Inferior parietal cortex (tissue), 1 donor: ENCODE data around the gene GK.
"Not testable (repeated sequence)": the region's sequence is repeated elsewhere in the genome, so short reads cannot be mapped to it uniquely, and the experiment has no call there.

Experiments used
- DNase-seq: peaks from one replicate; pipeline ENCODE4 v3.0.0-alpha.2; 2016; ENCODE audit errors: extremely low spot score

GK gene

DNA sequence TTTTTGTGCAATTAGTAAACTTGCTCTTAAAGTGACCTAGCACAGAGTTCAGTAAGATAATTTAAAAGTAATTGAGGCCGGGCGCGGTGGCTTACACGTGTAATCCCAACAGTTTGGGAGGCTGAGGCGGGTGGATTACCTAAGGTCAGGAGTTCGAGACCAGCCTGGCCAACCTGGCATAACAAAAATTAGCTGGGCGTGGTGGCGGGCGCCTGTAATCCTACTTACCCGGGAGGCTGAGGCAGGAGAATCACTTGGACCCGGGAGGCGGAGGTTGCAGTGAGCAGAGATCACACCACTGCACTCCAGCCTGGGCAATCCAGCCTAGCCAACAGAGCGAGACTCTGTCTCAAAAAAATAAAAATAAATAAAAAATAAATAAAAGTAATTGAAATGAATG, 1.2 kb downstream of the GK start:
- not testable (repeated sequence) for DNase-seq

DNA sequence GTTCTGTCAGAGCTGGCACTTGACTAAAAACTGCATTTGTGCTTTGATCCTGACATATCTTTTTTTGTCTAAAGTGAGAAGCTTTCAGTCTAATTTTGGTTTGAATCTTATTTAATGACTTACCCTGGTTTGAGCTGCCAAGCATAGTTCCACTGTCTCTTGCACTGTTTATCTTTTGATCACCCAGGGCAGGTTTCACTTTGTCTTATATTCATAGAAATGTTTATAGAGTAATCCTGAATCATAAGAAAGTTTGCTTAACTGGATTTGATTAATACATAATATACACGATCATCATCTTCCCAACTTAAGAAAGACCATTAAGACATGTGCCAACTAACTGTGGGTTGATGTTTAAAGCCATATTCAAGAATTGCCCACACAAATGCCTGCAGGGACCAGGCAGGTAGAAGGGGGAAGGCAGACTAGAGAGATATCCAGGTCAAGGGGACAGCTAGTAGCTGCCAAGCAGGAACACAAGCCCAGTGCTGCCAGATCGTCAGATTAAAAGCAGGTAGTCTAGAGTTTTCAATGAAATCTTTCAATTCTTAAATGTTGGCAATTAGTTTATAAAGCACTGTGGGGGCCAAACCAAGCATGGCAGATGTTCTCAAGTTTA, 1.9 kb downstream of the GK start:
- DNase-seq: no peak

DNA sequence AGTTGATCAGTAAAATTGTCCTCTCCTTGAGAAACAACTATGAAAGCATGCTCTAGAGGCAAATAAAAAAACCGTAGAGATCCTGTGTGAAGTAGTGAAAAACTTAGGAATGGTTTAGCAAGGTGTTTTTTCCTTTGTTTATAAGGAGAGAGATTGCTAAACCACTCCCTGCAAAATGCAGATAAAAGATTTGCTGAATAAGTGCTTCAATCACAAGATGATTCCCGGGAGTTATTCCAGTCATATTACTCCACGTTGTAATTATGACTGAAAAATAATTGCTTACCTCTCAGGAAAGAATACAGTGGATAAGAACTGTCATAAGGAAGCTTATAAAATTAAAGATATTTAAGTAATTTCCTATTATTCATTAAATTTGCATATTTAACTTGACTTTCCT, 2.8 kb downstream of the GK start:
- DNase-seq: no peak

DNA sequence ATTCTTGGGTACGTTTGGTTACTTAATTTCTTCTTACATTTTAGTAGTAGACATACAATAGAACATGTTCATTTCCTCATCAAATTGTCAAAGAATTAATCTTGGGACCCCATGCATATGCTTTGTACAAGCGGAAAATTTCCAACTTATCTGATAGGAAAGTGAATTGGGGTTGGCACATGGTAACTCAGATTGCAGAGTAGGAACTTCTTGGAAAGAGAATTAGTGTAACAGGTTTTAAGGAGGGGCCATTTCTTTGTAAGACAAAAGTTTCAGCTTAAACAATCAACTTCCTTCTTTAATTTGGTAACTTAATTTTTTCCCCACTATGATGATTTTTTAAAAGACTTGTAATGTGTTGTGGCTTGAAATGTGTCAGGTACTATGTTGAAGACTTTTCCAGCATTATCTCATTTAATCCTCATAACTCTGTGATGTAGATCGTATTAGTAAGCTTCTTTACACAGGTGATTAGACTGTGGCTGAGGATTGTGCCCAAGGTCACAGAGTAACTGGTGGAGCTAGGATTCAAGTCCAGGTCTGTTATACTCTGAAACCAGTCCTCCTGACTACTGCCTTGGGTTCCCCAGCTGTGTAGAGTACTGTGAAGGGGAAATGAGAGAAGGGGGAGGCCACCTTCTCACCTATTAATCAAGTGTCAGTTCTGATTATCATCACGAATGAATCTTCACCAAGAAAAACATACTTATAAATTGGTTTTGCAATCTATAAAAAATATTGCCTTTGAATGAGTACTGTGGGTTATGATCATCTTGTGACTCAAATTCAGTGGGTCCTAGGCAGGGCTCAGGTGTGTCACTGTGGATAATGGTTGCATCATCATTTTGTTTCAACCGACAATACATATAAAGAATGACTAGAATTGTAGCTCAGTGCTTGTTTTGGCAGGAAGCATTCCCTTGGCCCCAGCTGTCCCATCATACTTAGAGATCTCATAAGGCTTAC, 4.3 kb downstream of the GK start:
- no peak for DNase-seq

DNA sequence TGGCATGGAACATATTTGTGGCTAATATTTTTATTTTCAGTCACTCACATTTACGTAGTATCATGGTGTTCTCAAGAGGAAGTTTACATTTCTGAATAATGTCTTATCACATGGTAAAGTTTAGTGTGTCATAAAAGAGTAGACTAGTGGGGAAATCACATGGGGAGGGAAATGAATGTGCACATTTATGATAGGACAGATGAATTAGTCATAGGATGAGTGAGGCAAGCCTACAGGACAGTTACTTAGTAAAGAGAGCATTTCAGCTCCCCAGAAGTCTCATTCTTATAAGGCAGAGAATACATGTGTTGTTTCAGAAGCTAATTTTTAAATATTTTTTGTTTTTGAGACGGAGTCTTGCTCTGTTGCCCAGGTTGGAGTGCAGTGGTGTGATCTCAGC, 6.2 kb downstream of the GK start:
- DNase-seq: no peak

DNA sequence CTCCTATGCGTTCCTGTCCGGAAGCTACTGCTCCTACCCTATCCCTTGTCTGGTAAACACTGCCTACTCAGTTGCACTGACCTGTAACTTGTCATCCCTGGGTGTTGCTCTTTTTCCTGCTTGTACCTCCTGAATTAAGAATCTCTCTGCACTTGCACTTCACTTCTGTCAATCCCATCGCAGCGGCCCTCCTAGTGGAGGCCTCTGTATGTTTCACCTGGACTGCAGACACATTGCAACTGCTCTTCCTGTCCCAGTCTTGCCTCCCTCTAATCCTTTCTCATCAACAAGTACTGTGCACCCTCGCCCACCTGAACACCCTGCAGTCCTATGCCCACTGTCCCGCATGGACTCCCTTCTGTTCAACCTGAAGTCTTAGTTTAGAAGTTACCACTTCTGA, 8.0 kb downstream of the GK start:
- DNase-seq: no peak

DNA sequence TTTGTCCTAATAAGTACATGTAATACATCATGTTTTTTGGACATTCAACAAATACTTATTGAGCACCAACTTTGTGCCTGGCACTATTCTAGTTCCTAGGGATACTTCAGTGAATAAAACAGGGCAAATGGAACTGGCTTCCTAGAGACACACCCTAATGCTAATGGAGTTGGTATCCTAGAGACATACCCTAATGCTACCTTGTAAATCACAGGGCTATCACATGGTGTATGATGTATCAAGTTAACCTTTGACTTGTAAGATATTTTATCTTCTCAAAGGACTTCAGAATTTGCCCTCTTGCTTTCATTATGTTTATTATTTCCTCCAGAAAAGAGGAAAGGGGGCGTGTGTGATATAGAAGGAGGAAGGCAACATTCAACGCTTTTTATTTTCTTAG, 10.1 kb downstream of the GK start:
- no peak for DNase-seq

DNA sequence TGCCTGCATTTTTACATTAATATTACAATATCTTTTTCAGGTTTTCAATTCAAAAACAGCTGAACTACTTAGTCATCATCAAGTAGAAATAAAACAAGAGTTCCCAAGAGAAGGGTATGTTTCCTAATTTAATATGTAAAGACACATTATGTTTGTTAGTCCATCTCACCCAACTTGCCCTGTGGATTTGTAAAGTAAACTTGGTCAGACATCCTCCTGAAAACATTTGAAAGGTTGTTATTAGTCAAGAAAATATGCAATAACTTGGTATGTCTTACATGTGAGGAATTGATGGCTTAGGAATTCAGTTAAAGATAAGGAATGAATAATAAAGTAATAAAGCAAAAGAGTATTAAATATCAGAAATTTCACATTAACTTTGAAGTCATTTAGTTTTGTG, 12.2 kb downstream of the GK start:
- DNase-seq: no peak

DNA sequence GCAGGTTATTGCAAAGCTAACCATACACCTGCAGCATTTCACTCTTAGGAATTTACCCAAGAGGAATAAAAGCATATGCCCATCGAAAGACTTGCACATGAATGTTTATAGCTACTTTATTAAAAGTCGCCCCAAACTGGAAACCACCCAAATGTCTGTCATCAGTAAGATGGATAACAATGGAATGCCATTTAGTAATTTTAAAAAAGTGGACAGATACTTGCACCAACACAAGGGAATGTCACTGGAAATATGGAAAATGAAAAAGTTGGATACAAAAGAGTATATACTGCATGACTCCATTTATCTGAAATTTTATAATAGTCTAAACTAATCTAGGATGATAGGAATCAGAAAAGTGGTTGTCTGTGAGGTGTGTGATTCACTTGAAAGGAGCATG, 12.9 kb downstream of the GK start:
- DNase-seq: no peak

DNA sequence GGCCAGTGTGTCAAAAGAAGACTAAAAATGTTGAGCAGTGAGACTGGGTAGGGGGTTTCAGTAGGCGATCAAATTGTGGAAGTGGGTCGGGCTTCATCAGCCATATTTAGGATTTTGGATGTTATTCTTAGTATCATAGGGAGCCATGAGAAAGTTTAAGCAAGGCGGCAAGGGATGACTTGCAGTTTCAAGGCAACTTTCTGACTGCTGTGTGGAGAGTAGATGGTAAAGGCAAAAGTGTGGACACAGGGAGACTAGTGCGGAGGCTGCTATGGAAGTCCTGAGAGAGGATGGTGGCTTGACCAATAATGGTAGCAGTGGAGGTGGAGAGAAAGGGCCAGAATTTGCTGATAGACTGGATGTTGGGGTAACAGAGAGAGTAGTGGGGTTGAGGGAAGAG, 15.4 kb downstream of the GK start:
- no peak for DNase-seq

DNA sequence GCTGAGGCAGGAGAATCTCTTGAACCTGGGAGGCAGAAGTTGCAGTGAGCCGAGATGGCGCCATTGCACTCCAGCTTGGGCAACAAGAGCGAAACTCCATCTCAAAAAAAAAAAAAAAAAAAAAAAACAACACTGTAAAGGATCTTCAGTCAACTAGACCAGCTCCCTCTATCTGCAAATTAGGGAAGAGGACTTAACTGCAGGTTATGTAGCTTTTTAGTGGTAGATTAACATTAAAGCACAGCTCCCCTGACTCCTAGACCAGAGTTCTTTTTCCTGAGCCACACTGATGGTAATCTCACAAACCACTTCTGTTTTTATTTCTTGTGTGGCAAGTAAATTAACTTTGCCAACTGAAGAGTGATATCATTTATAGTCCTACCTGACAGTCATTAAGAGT, 18.0 kb downstream of the GK start:
- DNase-seq: not testable (repeated sequence)

DNA sequence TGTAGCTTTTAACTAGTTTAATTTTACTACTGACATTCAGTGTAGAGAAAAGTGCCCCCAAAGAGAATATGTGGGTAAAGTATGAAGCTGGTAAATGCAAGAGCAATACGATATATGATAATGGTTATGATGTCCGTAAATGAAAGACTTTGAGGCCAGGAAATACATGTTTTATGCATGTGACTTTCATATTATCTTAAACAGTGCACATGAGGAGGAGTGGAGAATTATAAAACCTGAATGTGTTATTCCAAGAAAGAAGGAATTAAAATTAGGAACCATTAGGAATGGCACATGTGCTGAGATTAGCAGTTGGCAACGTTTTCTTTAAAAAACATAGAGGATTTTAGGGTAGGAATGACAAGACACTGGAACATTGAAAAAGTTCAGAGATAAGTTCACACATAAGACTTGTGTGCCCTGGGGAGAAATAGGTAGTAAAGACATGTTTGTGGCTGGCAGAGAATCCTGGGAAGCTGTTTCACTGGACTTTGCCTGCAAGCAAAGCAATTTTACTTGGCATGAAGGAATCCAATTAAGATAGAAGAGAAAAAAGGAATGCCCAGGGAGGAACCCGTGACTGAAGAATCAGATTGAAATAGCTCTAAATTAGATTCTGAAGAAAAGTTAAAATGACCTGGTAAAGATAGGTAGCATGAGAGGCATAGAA, 20.0 kb downstream of the GK start:
- no peak for DNase-seq

DNA sequence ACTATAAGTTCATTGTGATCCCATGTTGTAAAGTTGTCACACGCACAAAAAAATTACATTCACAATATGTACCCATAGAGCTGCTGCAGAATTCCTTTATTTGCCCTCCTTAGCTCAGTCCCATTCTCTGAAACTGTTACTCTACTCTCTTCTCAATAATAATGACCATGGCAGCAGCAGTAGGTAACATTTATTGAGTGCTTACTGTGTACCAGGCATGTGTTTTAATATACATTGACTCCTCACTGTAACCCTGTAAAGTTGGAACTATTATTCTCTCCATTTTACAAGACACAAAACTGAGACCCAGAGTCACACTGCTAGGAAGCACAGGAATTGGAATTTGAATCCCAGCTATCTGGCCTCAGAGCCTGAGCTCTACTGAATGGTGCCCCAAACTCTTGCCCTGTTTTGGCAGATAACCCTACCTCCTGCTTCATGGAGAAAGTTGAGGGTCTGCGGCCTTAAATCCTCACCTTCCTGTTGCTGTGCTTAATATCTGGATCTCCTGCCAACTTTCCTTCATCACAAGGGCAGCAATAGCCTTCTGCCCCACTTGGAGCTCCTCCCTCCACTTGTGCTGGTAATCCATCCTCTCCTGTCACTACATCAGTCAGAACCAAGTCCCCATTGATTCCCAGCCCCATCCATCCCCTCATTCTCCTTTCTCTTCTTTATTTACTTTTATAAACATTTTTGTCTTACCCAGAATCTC, 20.8 kb downstream of the GK start:
- DNase-seq: no peak

DNA sequence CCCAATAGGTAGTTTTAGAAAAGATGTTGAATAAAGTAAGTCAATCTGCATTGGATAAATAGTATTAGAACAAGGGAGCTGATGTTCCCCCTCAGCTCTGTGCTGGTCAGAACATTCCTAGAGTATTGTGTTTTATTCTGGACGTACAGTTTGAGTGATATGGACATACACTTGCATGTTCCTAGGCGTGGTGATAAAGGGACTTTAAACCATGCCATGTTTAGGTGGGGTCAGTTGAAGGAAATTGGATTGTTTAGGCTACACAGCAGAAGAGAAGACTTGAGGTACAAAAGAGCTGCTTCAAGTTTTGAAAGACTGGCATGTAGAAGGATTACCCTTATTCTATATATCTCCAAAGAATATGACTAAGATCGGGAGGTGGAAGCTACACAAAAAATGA, 21.6 kb downstream of the GK start:
- no peak for DNase-seq

DNA sequence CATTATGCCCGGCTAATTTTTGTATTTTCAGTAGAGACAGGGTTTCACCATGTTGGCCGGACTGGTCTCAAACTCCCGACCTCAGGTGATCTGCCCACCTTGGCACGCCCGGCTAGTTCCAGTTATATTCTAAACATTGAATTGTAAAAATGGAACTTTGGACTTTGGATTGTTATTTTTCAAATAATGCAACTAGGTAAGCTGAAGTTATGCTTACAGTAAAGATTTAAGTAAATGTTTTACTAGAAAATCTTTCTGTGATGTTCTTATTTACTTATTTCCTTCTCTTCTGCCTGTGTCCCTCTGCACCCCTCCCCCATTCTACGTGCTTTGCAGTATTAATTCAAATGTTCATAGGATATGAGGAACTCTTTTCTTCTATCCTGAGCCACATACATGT, 26.1 kb downstream of the GK start:
- no peak for DNase-seq

DNA sequence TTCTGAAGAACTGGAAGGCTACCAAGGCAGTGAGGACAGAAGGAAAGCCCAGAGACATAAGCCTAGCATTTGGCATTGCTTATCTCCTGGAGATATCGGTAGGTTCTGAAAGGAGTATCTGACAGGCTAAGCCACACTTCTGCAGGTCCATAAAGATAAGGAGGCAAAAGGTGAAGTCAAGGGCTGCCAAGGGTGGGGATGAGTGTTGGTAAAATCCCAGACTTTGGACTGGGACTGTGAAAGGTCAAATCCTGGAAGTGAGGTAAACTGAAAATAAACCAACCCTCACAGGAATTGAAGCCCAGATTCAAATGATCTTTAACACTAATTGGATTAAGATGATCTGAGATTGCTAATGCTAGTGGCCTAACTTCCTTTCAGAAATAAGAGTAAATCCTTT, 27.4 kb downstream of the GK start:
- DNase-seq: no peak

DNA sequence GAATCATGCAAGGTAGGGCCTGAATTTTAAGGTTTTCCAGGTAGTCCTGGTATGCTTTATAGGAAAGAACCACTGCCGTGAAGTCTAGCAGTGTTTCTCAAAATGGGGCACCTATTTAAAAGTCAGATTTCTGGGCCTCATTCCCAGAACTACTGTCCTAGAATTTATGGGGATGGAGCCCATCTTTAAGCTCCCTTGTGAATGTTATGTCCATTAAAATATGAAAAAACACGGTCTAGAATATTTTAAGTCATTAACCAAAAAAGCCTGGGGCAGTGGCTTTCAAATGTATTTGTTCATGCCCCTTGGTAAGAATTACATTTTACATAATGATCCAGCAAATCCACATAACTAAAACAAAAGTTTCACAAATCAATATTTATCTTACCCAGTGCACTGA, 35.4 kb downstream of the GK start:
- DNase-seq: no peak

DNA sequence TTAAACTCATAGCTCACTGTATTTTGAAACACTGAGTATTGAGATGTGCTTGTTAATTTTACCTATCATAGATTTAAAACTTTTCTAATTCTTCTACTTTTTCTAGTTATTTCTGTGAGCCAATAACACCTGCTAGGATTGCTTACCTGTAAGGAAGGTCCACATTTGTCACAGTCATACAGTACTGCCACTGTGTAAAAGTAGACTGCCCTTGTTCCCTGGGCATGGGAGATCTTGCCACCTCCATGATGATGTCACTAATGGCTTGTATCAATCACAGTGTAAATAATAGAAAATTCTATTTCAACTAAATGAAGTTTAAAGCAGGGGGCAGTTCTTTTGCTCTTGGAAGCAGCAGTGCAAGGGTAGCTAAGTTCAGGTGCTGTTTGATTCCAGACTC, 35.9 kb downstream of the GK start:
- no peak for DNase-seq

DNA sequence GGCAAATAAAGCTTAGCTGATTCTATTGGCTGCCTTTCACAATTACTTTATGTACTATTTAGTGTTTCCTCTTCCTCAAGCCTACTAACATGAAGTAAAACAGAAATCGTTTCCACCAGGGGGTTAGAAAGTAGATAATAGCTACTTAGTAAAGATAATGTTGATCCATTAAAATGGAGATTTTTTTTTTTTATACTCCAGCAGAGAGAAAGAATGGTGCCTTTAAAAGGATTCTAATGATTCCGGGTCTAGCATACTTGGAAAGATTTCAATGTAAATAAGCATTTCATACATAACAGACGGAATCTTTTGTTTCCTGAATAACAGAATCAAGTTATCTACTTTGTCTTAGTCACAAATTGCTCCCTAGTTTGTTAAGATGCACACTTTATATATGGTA, 37.1 kb downstream of the GK start:
- DNase-seq: no peak

DNA sequence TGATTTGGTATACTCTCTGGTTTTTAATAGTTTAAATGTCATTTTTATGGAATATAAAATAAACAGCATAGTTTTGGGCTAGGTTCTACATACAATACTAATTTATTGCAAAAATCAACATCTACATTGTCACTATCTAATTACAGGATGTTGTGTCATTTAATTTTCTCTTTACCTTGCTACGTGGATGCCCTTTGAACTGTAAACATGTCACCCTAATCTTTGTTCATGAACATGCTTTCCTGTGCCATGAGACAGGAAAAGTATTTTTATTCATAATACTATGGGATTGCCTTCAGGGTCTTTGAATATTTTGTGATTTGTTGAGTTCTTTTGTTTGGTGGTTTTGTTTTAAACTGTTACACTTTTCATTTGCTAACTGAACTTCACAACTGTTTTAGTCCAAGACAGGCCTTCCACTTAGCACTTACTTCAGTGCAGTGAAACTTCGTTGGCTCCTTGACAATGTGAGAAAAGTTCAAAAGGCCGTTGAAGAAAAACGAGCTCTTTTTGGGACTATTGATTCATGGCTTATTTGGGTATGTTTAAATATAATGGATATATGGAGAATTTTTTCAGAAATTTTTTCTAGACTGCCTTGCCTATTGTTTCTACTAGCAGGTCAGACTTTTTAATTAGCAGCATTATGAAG, 40.9 kb downstream of the GK start:
- DNase-seq: no peak

DNA sequence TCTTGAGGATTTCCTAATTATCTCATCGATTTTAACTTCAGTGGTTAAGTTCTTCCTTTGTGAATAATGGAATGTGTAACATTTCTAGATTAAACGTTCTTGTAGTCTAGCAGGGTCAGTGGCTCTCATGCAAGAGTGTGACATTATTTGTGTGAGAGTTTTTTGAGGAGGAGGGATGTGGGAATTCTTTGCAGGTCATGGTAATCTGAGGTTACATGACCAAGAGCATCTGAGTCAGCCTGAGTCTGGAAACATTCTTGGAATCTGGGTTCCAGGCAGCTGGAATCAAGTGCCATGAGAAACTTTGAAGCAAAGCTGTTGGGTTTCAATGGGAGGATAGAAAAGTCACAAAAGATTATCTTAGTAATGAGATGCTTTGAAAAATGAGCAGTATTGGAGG, 49.5 kb downstream of the GK start:
- no peak for DNase-seq
